ENCODE measurements around the gene PPP2R2C. TPM values are rescaled to one million over a fixed set of nuclear protein-coding genes. Genes with fewer than 3 reads are reported as not detected.

PPP2R2C gene
- total RNA-seq, 1 experiment from 2014 or later, result 26.7 TPM

GRCh38 chr4:6404611-6405396, 67.6 kb downstream of the PPP2R2C start:
- no peaks in the 10 kb centered on the region for H3K9me3 ChIP-seq (ENCODE audit: control insufficient read depth, insufficient read depth, low read depth, low read length)
- ChIA-PET CTCF (no interaction called here), POLR2A (no interaction called here)
- H3K27me3 ChIP-seq (ENCODE audit: control insufficient read depth, insufficient read depth, low read length), result no peaks in the 10 kb centered on the region
- intact Hi-C loops (cut with micrococcal nuclease; ENCODE audit: unreplicated experiment), result no loop called here
- no peaks in the 10 kb centered on the region for H3K36me3 ChIP-seq (ENCODE audit: control insufficient read depth, insufficient read depth, low read length)
- in situ Hi-C loops (cut with HindIII; ENCODE audit: low pct_unique_long_range_greater_than_20kb, low sequenced_read_pairs), result no loop called here
- H3K4me3 ChIP-seq (ENCODE audit: low read depth in 2 of 2, low read length in 2 of 2), result no peak overlapping the region
- TF ChIP-seq TCF7L2 (IDR thresholded peaks at IDR 0.05; ENCODE audit: low read depth, low read length) (no peak), REST (IDR thresholded peaks at IDR 0.05; ENCODE audit: insufficient read depth in 1 of 2, low read depth in 2 of 2, low read length in 1 of 2) (no peak), CTCF (IDR thresholded peaks at IDR 0.05) (no peak), SIN3A (IDR thresholded peaks at IDR 0.05; ENCODE audit: borderline replicate concordance, insufficient read depth, low read depth, low read length) (no peak), POLR2AphosphoS5 (IDR thresholded peaks at IDR 0.05; ENCODE audit: low read depth, low read length) (no peak)
- H3K27ac ChIP-seq (ENCODE audit: low read length), result no peak overlapping the region
- BruUV-seq (replicated peaks), result no TSS peak
- no peak for DNase-seq (ENCODE audit: low read depth, low spot score)
- H3K4me1 ChIP-seq (ENCODE audit: control insufficient read depth, insufficient read depth, low read length), result peaks cover 5% of the 10 kb centered on the region; the same call in 1 of the 2 replicates
- ATAC-seq, result no peak

- BruUV-seq (replicated peaks), result no TSS peak
- in situ Hi-C loops (cut with HindIII; ENCODE audit: low pct_unique_long_range_greater_than_20kb, low sequenced_read_pairs) (no loop called here), intact Hi-C loops (cut with micrococcal nuclease; ENCODE audit: unreplicated experiment) (no loop called here)
- ChIA-PET CTCF (no interaction called here), POLR2A (no interaction called here)
- Histone ChIP-seq H3K27ac (ENCODE audit: low read length) (no peak overlapping the region), H3K9me3 (ENCODE audit: control insufficient read depth, insufficient read depth, low read depth, low read length) (no peaks in the 10 kb centered on the region), H3K4me1 (ENCODE audit: control insufficient read depth, insufficient read depth, low read length) (peaks cover 5% of the 10 kb centered on the region; the same call in 1 of the 2 replicates), H3K4me3 (ENCODE audit: low read depth in 2 of 2, low read length in 2 of 2) (no peak overlapping the region), H3K36me3 (ENCODE audit: control insufficient read depth, insufficient read depth, low read length) (no peaks in the 10 kb centered on the region), H3K27me3 (ENCODE audit: control insufficient read depth, insufficient read depth, low read length) (no peaks in the 10 kb centered on the region)
- no peak for ATAC-seq
- no peak for DNase-seq (ENCODE audit: low read depth, low spot score)
- TF ChIP-seq SIN3A (IDR thresholded peaks at IDR 0.05; ENCODE audit: borderline replicate concordance, insufficient read depth, low read depth, low read length) (no peak), CTCF (IDR thresholded peaks at IDR 0.05) (no peak)
Measured at GRCh38 chr4:6403400-6403685, 69.1 kb downstream of the PPP2R2C start.
